NCI-H2029 treated with DMSO at 0.1 percent for 48 hours (cell line): ENCODE results near the gene STRN3.
"Not testable (repeated sequence)": the region's sequence is repeated elsewhere in the genome, so short reads cannot be mapped to it uniquely, and the experiment has no call there.

Source experiments
- DNase-seq: peaks from one replicate; lab custom pipeline; 2025; lab: John Stamatoyannopoulos, UW

STRN3 gene

GRCh38 chr14:31026077-31026449, at the start of gene STRN3:
Gene STRN3 (minus strand): TSS chr14:31026379. CDS start chr14:31026185, 194 bp downstream.
- no peak for DNase-seq

- no peak for DNase-seq
Observed at GRCh38 chr14:31075144-31075543, 49.0 kb upstream of the STRN3 start.

- no peak for DNase-seq
Observed at GRCh38 chr14:31071151-31071550, 45.0 kb upstream of the STRN3 start.

GRCh38 chr14:31070431-31070830, 44.3 kb upstream of the STRN3 start:
- no peak for DNase-seq

- DNase-seq, result no peak
Observed at GRCh38 chr14:31069343-31069742, 43.2 kb upstream of the STRN3 start.

GRCh38 chr14:31068235-31068634, 42.1 kb upstream of the STRN3 start:
- DNase-seq, result no peak

GRCh38 chr14:31062908-31063307, 36.7 kb upstream of the STRN3 start:
- not testable (repeated sequence) for DNase-seq

GRCh38 chr14:31060253-31060875, 34.2 kb upstream of the STRN3 start:
- no peak for DNase-seq

- no peak for DNase-seq
Observed at GRCh38 chr14:31059152-31059924, 33.2 kb upstream of the STRN3 start.

- DNase-seq, result no peak
Observed at GRCh38 chr14:31057701-31058364, 31.7 kb upstream of the STRN3 start.

- DNase-seq, result no peak
Observed at GRCh38 chr14:31057035-31057434, 30.9 kb upstream of the STRN3 start.

GRCh38 chr14:31052905-31053586, 26.9 kb upstream of the STRN3 start:
- not testable (repeated sequence) for DNase-seq

- DNase-seq, result no peak
Observed at GRCh38 chr14:31051511-31051910, 25.3 kb upstream of the STRN3 start.

- DNase-seq, result no peak
Observed at GRCh38 chr14:31051023-31051422, 24.8 kb upstream of the STRN3 start.

GRCh38 chr14:31047503-31047902, 21.3 kb upstream of the STRN3 start:
- DNase-seq, result no peak

- DNase-seq, result no peak
Observed at GRCh38 chr14:31045501-31046080, 19.4 kb upstream of the STRN3 start.

GRCh38 chr14:31043379-31043778, 17.2 kb upstream of the STRN3 start:
- DNase-seq, result no peak

GRCh38 chr14:31042893-31043292, 16.7 kb upstream of the STRN3 start:
- not testable (repeated sequence) for DNase-seq

- DNase-seq, result no peak
Observed at GRCh38 chr14:31042300-31042699, 16.1 kb upstream of the STRN3 start.

- DNase-seq, result no peak
Observed at GRCh38 chr14:31038521-31039166, 12.5 kb upstream of the STRN3 start.

GRCh38 chr14:31037709-31038221, 11.6 kb upstream of the STRN3 start:
- DNase-seq, result no peak
